Muscle of leg (tissue), 11 donors: ENCODE results near the gene ABHD2. TPM values are rescaled to one million over a fixed set of nuclear protein-coding genes. Genes with fewer than 3 reads are reported as not detected.
A peak's percentile ranks its signal among the peaks of the same experiment; 100 is the strongest.

Source experiments
- DNase-seq: peaks from one replicate; pipeline ENCODE4 v3.0.0; 2013
- H3K27ac ChIP-seq: one replicate; pipeline ENCODE4 v1.5.1; 2013; ENCODE audit warnings: mild to moderate bottlenecking, low read length, control low read depth
- H3K27me3 ChIP-seq: one replicate; pipeline ENCODE4 v1.6.1; 2013; ENCODE audit warnings: low read length; ENCODE audit not compliant: control insufficient read depth, insufficient read depth
- H3K36me3 ChIP-seq: one replicate; pipeline ENCODE4 v1.6.1; 2013; ENCODE audit warnings: low read length; ENCODE audit not compliant: control insufficient read depth, insufficient read depth
- H3K4me1 ChIP-seq: one replicate; pipeline ENCODE4 v1.6.1; 2013; ENCODE audit warnings: low read length; ENCODE audit not compliant: control insufficient read depth, insufficient read depth
- H3K4me3 ChIP-seq: one replicate; pipeline ENCODE4 v1.5.1; 2013; ENCODE audit warnings: low read length, control low read depth
- H3K9me3 ChIP-seq: replicated peaks from 2 replicates; pipeline ENCODE4 v1.6.1; 2013; ENCODE audit warnings: low read depth, low read length; ENCODE audit not compliant: control insufficient read depth
- WGBS: methylation state at CpG from one replicate; pipeline ENCODE4 v1.1.5; 2013; ENCODE audit warnings: missing lambda C conversion rate; ENCODE audit not compliant: insufficient coverage; 5-methylcytosine and 5-hydroxymethylcytosine counted together
- polyA plus RNA-seq, 8 donors: library from polyadenylated mRNA; unstranded; fragments of 120-200 nt; gene quantifications; one replicate each; pipeline versions ENCODE4 v1.2.1 to v1.2.3, GENCODE V29; 2013; ENCODE audit warnings: inconsistent platforms in 1 of 8, low replicate concordance in 1 of 8; ENCODE audit not compliant: insufficient read length in 8 of 8, insufficient read depth in 1 of 8
- total RNA-seq: library from RNA; stranded (reverse); fragments of 120-200 nt; gene quantifications from one replicate; pipeline ENCODE4 v1.2.4, GENCODE V29; 2013

ABHD2 gene
- total and polyA plus RNA-seq, 9 donors: 15.2 to 29.6 (median 20.4) TPM

GRCh38 chr15:89187301-89187985 is 99.2 kb downstream of the ABHD2 start:
- no peak for DNase-seq
- Histone ChIP-seq H3K36me3 (peaks cover 66% of the 10 kb centered on the region), H3K4me3 (no peak overlapping the region), H3K4me1 (no peaks in the 10 kb centered on the region), H3K27me3 (no peaks in the 10 kb centered on the region), H3K9me3 (no peaks in the 10 kb centered on the region), H3K27ac (no peak overlapping the region)
- 89% methylated on average over 3 of the region's 9 CpGs for WGBS

- 98% methylated on average over 8 of the region's 8 CpGs for WGBS
- no peak overlapping the region for H3K27ac ChIP-seq
- peaks cover 72% of the 10 kb centered on the region for H3K36me3 ChIP-seq
- H3K27me3 ChIP-seq: no peaks in the 10 kb centered on the region
- H3K9me3 ChIP-seq: no peaks in the 10 kb centered on the region
- H3K4me3 ChIP-seq: no peak overlapping the region
- H3K4me1 ChIP-seq: no peaks in the 10 kb centered on the region
- DNase-seq: no peak
Observed at GRCh38 chr15:89187986-89188514, 99.8 kb downstream of the ABHD2 start.

- H3K36me3 ChIP-seq: peaks cover 76% of the 10 kb centered on the region
Observed at GRCh38 chr15:89192136-89192535, 103.9 kb downstream of the ABHD2 start.

DNA sequence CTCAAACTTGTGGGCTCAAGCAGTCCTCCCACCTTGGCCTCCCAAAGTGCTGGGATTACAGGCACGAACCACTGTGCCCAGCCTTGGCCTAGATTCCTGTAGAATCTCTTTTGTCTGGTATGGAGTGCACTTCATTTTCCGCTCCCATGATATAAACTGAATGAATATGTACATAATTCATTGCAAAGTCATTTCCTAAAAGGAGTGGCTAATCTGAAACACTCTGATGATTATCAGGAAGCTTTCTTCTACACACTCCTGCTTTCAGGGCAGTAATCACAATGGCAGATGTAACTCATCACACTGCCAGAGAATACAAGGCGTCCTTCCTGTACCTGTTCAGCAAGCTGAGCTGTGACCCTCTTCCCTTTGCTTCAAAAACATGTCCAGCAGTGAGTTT is 104.5 kb downstream of the ABHD2 start:
- WGBS: no CpG with 5 or more reads among the region's 3 CpGs
- Histone ChIP-seq H3K4me1 (peaks cover 9% of the 10 kb centered on the region), H3K36me3 (peaks cover 71% of the 10 kb centered on the region), H3K4me3 (no peak overlapping the region), H3K27ac (no peak overlapping the region), H3K27me3 (no peaks in the 10 kb centered on the region), H3K9me3 (no peaks in the 10 kb centered on the region)
- DNase-seq: no peak

More at GRCh38 chr15:89192136-89192535, 103.9 kb downstream of the ABHD2 start:
- H3K4me3 ChIP-seq: no peak overlapping the region
- H3K27ac ChIP-seq: no peak overlapping the region
- H3K4me1 ChIP-seq: peaks cover 4% of the 10 kb centered on the region
- no peaks in the 10 kb centered on the region for H3K27me3 ChIP-seq
- no CpG with 5 or more reads among the region's 2 CpGs for WGBS
- DNase-seq: no peak
- H3K9me3 ChIP-seq: no peaks in the 10 kb centered on the region

DNA sequence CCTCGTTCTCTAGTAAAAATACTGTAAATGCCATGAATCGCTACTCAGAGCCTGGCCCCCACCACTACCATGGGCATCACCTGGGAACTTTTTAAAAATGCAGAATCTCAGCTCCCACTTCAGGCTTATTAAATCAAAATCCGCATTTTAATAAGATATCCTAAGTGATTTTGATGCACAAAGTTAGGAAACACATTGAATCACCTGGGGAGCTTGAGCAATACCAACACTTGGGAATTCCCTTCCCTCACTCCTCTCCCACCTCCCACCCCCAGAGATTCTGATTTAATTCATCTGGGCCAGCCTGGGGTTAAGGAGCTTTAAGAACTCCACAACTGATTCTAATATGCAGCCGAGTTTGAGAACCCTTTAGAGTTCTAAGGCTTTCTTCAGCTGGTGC is 106.4 kb downstream of the ABHD2 start:
- H3K27me3 ChIP-seq: no peaks in the 10 kb centered on the region
- 50% methylated on average over 1 of the region's 4 CpGs for WGBS
- no peak overlapping the region for H3K27ac ChIP-seq
- no peak for DNase-seq
- H3K4me1 ChIP-seq: peaks cover 20% of the 10 kb centered on the region
- H3K36me3 ChIP-seq: peaks cover 59% of the 10 kb centered on the region
- H3K4me3 ChIP-seq: no peak overlapping the region
- H3K9me3 ChIP-seq: no peaks in the 10 kb centered on the region

- H3K36me3 ChIP-seq: peaks cover 50% of the 10 kb centered on the region
- no peak overlapping the region for H3K4me3 ChIP-seq
- H3K27me3 ChIP-seq: no peaks in the 10 kb centered on the region
- H3K27ac ChIP-seq: no peak overlapping the region
- H3K4me1 ChIP-seq: peaks cover 26% of the 10 kb centered on the region
- H3K9me3 ChIP-seq: no peaks in the 10 kb centered on the region
- 57% methylated on average over 8 of the region's 8 CpGs for WGBS
- DNase-seq: no peak
Observed at GRCh38 chr15:89195836-89196235, 107.6 kb downstream of the ABHD2 start.

DNA sequence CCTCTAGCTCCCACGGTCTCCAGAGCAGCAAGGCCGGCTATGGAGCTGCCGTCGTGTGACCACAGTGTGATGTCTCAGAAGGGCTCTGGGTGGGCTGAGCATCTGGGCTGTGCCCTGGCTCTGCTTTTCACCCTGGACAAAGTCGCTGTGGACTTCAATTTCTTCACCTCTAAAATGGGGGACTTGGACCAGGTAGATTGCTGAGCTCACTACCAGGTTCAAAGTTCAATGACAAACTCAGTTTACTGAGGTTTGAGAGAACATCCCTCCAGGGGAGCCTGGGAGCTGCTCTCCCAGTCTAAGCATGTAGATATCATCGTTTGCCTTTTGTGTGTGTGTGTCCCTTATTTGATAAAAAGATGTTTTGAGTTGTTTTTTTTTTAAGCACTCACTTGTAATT is 108.0 kb downstream of the ABHD2 start:
- WGBS: 79% methylated on average over 4 of the region's 6 CpGs
- H3K4me1 ChIP-seq: peaks cover 26% of the 10 kb centered on the region
- no peaks in the 10 kb centered on the region for H3K9me3 ChIP-seq
- DNase-seq: no peak
- H3K36me3 ChIP-seq: peaks cover 47% of the 10 kb centered on the region
- no peak overlapping the region for H3K27ac ChIP-seq
- H3K4me3 ChIP-seq: no peak overlapping the region
- H3K27me3 ChIP-seq: no peaks in the 10 kb centered on the region

DNA sequence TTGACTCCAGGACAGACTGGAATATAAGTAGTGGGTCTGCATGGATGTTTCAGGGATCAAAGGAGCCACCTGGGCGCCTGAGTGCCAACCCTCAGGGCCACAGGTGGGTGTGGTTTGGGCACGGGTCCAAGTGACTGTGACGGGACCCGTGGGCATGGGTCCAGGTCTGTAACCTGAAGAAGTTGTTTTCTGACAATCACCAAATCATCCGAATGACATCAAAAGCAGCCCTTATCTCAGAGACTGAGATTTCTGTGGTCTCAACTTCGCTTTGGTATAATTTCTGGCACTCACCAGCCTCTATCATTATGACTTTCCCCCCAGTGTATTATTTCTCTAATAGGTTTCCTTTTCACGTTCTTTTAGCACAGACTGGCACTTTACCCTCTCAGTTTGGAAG is 108.7 kb downstream of the ABHD2 start:
- Histone ChIP-seq H3K36me3 (peaks cover 41% of the 10 kb centered on the region), H3K27me3 (no peaks in the 10 kb centered on the region), H3K4me3 (no peak overlapping the region), H3K4me1 (peaks cover 26% of the 10 kb centered on the region), H3K27ac (no peak overlapping the region), H3K9me3 (no peaks in the 10 kb centered on the region)
- 58% methylated on average over 5 of the region's 7 CpGs for WGBS
- DNase-seq: no peak

DNA sequence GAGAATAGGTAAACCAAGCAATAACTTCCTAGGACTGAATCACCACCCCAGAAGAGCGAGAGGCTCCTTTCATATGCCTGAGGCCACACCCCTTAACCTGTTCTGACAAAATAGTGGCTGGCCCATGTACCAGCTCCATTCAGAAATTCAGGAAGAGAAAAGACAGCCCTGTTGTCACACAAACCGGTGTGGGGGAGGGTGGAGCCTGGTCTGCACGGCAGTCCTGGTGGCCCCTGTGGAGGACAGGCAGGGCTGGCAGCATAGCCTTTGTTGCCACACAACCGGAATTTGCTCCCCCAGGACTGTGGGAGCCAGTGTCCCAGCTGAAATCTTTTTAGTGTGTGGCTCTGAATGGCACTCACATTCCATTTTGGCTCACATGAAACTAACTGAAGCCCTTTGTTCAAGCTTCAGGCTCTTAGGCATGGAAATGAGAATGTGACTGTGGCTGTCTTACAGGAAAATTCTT is 109.3 kb downstream of the ABHD2 start:
- 13% methylated on average over 2 of the region's 4 CpGs for WGBS
- Histone ChIP-seq H3K36me3 (peaks cover 36% of the 10 kb centered on the region), H3K9me3 (no peaks in the 10 kb centered on the region), H3K27ac (no peak overlapping the region), H3K27me3 (no peaks in the 10 kb centered on the region), H3K4me3 (no peak overlapping the region), H3K4me1 (peaks cover 26% of the 10 kb centered on the region)
- DNase-seq: peak; percentile 33

- DNase-seq: no peak
- peaks cover 29% of the 10 kb centered on the region for H3K36me3 ChIP-seq
- H3K27me3 ChIP-seq: no peaks in the 10 kb centered on the region
- WGBS: 100% methylated on average over 1 of the region's 2 CpGs
- H3K4me3 ChIP-seq: no peak overlapping the region
- H3K4me1 ChIP-seq: peaks cover 26% of the 10 kb centered on the region
- H3K9me3 ChIP-seq: no peaks in the 10 kb centered on the region
- peak overlapping the region; percentile 59 for H3K27ac ChIP-seq
Observed at GRCh38 chr15:89198196-89198595, 109.9 kb downstream of the ABHD2 start.
